NCI-H2227 (cell line): ENCODE results near the gene BLVRB.
"Not testable (repeated sequence)": the region's sequence is repeated elsewhere in the genome, so short reads cannot be mapped to it uniquely, and the experiment has no call there.

Experiments used
- DNase-seq: peaks from one replicate; lab custom pipeline; 2025; ENCODE audit not compliant: unreplicated experiment; lab: John Stamatoyannopoulos, UW

BLVRB gene

GRCh38 chr19:40465557-40466218 lies at the start of gene BLVRB:
TSS of gene BLVRB (minus strand) at chr19:40465745. CDS start at chr19:40465688, 57 bp downstream.
- DNase-seq: peak; percentile 100

GRCh38 chr19:40513741-40514315 lies 48.3 kb upstream of the BLVRB start:
- no peak for DNase-seq

DNA sequence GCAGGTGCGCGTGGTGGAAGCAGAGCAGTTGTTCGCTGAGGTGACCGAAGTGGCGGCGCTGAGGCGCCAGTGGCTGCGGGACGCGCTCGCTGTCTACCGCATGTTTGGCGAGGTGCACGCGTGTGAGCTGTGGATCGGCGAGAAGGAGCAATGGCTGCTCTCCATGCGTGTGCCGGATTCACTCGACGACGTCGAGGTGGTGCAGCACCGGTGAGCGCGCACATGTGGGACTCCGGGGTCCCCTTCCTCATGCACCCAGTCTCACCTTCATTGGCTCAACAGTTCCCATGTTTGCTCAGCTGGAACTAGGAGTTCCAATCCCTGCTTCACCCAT lies 47.8 kb upstream of the BLVRB start:
- no peak for DNase-seq

GRCh38 chr19:40512473-40513344 lies 47.2 kb upstream of the BLVRB start:
- no peak for DNase-seq

DNA sequence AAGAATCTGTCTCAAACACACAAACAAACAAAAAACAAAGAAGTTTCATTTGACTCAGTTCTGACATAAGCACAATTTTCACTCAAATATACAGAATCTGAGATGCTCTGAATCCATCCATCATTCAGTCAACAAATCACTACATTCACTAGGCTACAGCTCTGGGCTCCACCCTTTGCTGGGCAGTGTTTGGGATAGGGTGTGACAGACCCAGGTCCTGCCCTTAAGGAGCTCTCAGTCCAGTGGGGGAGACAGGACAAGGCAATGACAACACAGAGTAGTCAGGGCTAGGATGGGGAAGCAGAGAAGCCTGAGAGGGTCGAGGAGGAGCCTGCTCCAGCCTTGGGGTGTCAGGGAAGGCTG lies 46.5 kb upstream of the BLVRB start:
- no peak for DNase-seq

- no peak for DNase-seq
These were observed 45.9 kb upstream of the BLVRB start for GRCh38 chr19:40511487-40511886.

- DNase-seq: no peak
These were observed 45.1 kb upstream of the BLVRB start for GRCh38 chr19:40510526-40511115.

- DNase-seq: no peak
These were observed 43.3 kb upstream of the BLVRB start for GRCh38 chr19:40508739-40509260.

DNA sequence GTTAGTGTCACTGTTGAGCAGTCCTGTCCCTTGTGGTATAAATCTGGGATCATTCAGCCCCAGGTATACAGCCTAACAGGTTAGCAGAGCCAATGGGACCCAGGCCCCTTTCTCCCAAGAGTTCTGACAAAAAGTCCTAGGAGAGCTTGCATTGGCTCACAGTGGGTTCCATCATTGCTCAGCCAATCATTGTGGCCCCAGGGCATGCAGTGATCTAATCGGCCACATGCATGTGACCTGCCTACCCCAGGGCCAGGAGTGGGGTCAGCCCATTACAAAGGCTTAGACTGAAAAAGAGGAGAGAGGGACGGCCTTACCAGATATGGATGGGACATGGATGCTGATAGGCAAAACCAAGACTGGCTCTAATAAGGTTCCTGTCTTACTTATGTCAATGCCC lies 42.3 kb upstream of the BLVRB start:
- DNase-seq: no peak

GRCh38 chr19:40506099-40506498 lies 40.6 kb upstream of the BLVRB start:
- DNase-seq: no peak

- peak; percentile 92 for DNase-seq
These were observed 37.8 kb upstream of the BLVRB start for GRCh38 chr19:40503320-40503695.

DNA sequence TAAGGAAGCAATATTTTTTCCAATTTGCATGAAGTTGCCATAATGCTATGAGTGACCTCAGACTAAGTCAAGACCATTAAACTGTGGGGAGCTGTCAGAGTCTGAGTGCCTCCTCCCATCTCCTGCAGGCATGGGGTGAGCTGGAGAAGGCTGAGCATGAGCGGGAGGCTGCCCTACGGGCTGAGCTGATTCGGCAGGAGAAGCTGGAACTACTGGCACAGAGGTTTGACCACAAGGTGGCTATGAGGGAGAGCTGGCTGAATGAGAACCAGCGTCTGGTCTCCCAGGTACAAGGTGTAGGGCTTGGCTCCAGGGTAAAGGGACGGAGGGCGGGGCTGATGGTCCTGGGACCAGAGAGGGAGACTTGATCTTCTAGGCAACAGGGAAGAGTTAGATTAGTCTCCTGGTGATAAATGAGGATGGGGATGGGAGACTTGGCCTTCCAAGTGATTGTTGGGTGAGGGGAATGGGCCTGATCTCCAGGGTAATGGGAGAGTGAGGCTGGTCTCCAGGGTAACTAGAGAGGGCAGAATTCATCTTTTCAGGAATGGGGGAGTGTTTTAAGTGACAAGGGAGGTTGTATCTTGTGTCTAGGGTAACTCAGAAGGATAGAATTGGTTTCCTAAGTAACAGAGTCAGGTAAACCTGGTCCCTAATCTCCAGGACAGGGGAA lies 37.2 kb upstream of the BLVRB start:
- DNase-seq: peak; percentile 47

DNA sequence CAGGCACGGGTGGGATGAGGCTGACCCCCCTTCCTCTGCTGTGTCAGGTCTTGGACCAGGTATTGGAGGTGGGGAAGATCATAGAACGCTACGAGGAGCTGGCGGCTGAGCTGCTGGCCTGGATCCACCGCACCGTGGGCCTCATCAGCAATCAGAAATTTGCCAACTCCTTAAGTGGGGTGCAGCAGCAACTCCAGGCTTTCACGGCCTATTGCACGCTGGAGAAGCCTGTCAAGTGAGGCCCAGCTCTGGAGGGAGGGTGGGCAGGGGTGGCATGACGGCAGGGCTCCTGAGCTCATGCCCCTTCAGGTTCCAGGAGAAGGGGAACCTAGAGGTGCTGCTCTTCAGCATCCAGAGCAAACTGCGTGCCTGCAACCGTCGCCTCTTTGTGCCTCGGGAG lies 36.5 kb upstream of the BLVRB start:
- no peak for DNase-seq

DNA sequence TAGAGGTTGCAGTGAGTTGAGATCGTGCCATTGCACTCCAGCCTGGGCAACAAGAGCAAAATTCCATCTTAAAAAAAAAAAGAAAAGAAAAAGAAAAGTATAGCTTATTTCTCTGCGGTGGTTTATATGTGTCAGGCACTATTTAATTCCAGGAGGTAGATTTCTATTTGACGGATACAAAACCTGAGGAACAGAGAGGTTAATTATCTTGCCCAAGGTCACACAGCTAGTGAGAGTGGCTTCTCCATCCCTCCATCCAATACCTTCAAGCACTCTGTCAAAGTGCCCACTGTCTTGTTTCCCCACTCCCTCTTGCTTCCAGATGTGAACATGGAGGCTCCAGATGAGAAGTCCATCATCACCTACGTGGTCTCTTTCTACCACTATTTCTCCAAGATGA lies 36.1 kb upstream of the BLVRB start:
- no peak for DNase-seq

- not testable (repeated sequence) for DNase-seq
These were observed 35.4 kb upstream of the BLVRB start for GRCh38 chr19:40500678-40501530.

GRCh38 chr19:40499320-40499719 lies 33.8 kb upstream of the BLVRB start:
- DNase-seq: no peak

GRCh38 chr19:40497214-40497613 lies 31.7 kb upstream of the BLVRB start:
- DNase-seq: no peak

DNA sequence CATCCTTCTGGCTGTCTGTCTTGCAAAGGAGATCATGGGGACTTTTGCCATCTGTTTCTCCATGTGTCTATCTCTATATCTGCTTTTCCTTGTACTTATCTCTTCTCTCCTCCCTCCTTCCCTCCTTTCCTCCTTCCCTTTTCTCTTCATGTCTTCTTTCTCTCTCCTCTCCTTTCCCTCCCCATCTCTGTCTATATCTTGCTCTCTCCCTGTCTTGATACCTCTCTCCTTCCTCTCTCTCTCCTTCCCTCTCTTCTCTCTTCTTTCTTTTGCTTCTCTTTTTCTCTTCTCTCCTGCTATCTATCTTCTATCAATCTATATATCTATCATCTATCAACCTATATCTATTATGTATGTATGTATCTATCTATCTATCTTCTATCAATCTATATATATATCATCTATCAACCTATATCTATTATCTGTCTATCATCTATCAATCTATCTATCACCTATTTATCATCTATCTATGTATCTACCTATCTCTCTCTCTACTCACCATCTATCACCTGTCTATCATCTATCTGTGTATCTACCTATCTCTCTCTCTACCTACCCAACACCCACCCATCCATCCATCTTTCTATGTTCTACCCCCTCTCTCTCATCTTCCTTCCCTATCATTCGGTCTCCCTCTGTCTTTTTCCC lies 28.8 kb upstream of the BLVRB start:
- no peak for DNase-seq

GRCh38 chr19:40493778-40494177 lies 28.2 kb upstream of the BLVRB start:
- no peak for DNase-seq

GRCh38 chr19:40492274-40492673 lies 26.7 kb upstream of the BLVRB start:
- DNase-seq: no peak
